ENCODE results near the gene KRT75.

GRCh38 chr12:52402873-52403540, 31.2 kb downstream of the KRT75 start:
- no peak for TF ChIP-seq POLR2AphosphoS5 (IDR thresholded peaks at IDR 0.05; ENCODE audit: low read depth, low read length)
- no peak for TF ChIP-seq POLR2A (IDR thresholded peaks at IDR 0.05; ENCODE audit: low read depth, low read length)

All from GM12891 (cell line).